ENCODE results near the gene SLC10A3. TPM values are rescaled to one million over a fixed set of nuclear protein-coding genes. Genes with fewer than 3 reads are reported as not detected.
A peak's percentile ranks its signal among the peaks of the same experiment; 100 is the strongest.

SLC10A3 gene
- total RNA-seq, 2 experiments from 2014 or later: 13.2 to 14.1 TPM

DNA sequence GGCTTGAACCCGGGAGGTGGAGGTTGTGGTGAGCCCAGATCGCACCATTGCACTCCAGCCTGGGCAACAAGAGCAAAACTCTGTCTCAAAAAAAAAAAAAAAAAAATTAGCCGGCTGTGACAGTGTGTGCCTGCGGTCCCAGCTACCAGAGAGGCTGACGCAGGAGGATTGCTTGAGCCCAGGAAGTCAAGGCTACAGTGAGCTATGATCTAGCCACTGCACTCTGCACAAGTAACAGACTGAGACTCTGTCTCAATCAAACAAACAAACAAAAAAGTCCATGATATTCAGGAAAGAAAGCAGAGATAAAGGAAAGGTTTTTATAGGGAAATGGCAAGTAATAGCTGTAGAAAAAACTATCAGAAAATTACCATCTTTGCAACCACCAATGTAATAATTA is 9.2 kb downstream of the SLC10A3 start:
- POLR2A ChIA-PET: interaction anchor here (0.7 to 1.2 kb wide), 2 partner anchors 9 to 10 kb away, joined by 3 read pairs; no protein-coding TSS in a partner anchor
- intact Hi-C loops (cut with micrococcal nuclease): no loop called here
- CTCF ChIA-PET: interaction anchor here (0.8 kb wide), 1 partner anchor 9 kb away, joined by 3 read pairs; the partner anchor contains the start of gene SLC10A3
- Mint-ChIP-seq H3K27me3 (no peaks in the 10 kb centered on the region), H3K4me1 (ENCODE audit: low read depth) (peaks cover 14% of the 10 kb centered on the region), H3K9me3 (no peaks in the 10 kb centered on the region), H3K27ac (no peak overlapping the region), H3K36me3 (ENCODE audit: low read depth) (peaks cover 12% of the 10 kb centered on the region), H3K4me3 (no peak overlapping the region)
- TF ChIP-seq CTCF (IDR thresholded peaks at IDR 0.05): no peak
- no peak for DNase-seq
- ATAC-seq: no peak

- ATAC-seq (peak; percentile 93), DNase-seq (peak; percentile 94)
- no peaks in the 10 kb centered on the region for H3K27me3 Mint-ChIP-seq
- peaks cover 9% of the 10 kb centered on the region for H3K36me3 Mint-ChIP-seq (ENCODE audit: low read depth)
- peak within 1 kb of the TSS; percentile 75 for H3K4me3 Mint-ChIP-seq
- no peak for TF ChIP-seq CTCF (IDR thresholded peaks at IDR 0.05)
- peaks cover 16% of the 10 kb centered on the region for H3K4me1 Mint-ChIP-seq (ENCODE audit: low read depth)
- CTCF ChIA-PET: no interaction called here
- no peaks in the 10 kb centered on the region for H3K9me3 Mint-ChIP-seq
- POLR2A ChIA-PET: interaction anchor here (0.9 to 2.6 kb wide), 4 partner anchors 8 to 80 kb away, joined by 3 to 14 read pairs (median 4); partner anchors contain the start of gene RPL10
- intact Hi-C loops (cut with micrococcal nuclease): no loop called here
- peak within 1 kb of the TSS; percentile 92 for H3K27ac Mint-ChIP-seq
Observed at GRCh38 chrX:154478728-154479622, 11.5 kb downstream of the SLC10A3 start, which contains the start of gene LAGE3. Gene LAGE3, minus strand, starts transcription at chrX:154479281. Its CDS starts 366 bp downstream, at chrX:154478915.

GRCh38 chrX:154477891-154478477 is 12.4 kb downstream of the SLC10A3 start:
- H3K27ac Mint-ChIP-seq: peak overlapping the region; percentile 77
- intact Hi-C loops (cut with micrococcal nuclease): no loop called here
- H3K9me3 Mint-ChIP-seq: no peaks in the 10 kb centered on the region
- peaks cover 8% of the 10 kb centered on the region for H3K4me1 Mint-ChIP-seq (ENCODE audit: low read depth)
- TF ChIP-seq CTCF (IDR thresholded peaks at IDR 0.05): no peak
- ChIA-PET POLR2A (interaction anchor here (0.7 to 2.6 kb wide), 4 partner anchors 9 to 79 kb away, joined by 3 to 14 read pairs (median 4); partner anchors contain the start of genes RPL10 and UBL4A), CTCF (interaction anchor here (1.0 to 1.3 kb wide), 2 partner anchors 49 to 104 kb away, joined by 3 to 4 read pairs; no protein-coding TSS in a partner anchor)
- H3K27me3 Mint-ChIP-seq: no peaks in the 10 kb centered on the region
- peaks cover 4% of the 10 kb centered on the region for H3K36me3 Mint-ChIP-seq (ENCODE audit: low read depth)
- no peak for DNase-seq
- peak overlapping the region; percentile 75 for H3K4me3 Mint-ChIP-seq
- no peak for ATAC-seq

- POLR2A ChIA-PET: interaction anchor here (0.7 to 2.6 kb wide), 9 partner anchors 11 to 78 kb away, joined by 3 to 14 read pairs (median 3); partner anchors contain the start of genes RPL10 and SLC10A3
- Mint-ChIP-seq H3K27me3 (no peaks in the 10 kb centered on the region), H3K4me3 (no peak overlapping the region), H3K27ac (no peak overlapping the region), H3K36me3 (ENCODE audit: low read depth) (peaks cover 6% of the 10 kb centered on the region), H3K4me1 (ENCODE audit: low read depth) (peaks cover 8% of the 10 kb centered on the region), H3K9me3 (no peaks in the 10 kb centered on the region)
- no peak for DNase-seq
- intact Hi-C loops (cut with micrococcal nuclease): no loop called here
- no peak for ATAC-seq
- TF ChIP-seq CTCF (IDR thresholded peaks at IDR 0.05): no peak
- CTCF ChIA-PET: interaction anchor here (1.0 to 1.3 kb wide), 2 partner anchors 50 to 103 kb away, joined by 3 to 4 read pairs; no protein-coding TSS in a partner anchor
Observed at GRCh38 chrX:154476821-154477220, 13.6 kb downstream of the SLC10A3 start.

Measured in activated CD8-positive, alpha-beta T cell treated with anti-CD3 and anti-CD28 coated beads for 36 hours (primary cell).